ENCODE measurements around the gene TUSC2.

The TUSC2 gene

GRCh38 chr3:50341996-50342650 is 14.1 kb upstream of the TUSC2 start:
- TF ChIP-seq, protein P1, sequence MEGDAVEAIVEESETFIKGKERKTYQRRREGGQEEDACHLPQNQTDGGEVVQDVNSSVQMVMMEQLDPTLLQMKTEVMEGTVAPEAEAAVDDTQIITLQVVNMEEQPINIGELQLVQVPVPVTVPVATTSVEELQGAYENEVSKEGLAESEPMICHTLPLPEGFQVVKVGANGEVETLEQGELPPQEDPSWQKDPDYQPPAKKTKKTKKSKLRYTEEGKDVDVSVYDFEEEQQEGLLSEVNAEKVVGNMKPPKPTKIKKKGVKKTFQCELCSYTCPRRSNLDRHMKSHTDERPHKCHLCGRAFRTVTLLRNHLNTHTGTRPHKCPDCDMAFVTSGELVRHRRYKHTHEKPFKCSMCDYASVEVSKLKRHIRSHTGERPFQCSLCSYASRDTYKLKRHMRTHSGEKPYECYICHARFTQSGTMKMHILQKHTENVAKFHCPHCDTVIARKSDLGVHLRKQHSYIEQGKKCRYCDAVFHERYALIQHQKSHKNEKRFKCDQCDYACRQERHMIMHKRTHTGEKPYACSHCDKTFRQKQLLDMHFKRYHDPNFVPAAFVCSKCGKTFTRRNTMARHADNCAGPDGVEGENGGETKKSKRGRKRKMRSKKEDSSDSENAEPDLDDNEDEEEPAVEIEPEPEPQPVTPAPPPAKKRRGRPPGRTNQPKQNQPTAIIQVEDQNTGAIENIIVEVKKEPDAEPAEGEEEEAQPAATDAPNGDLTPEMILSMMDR (IDR thresholded peaks at IDR 0.05; ENCODE audit: borderline replicate concordance, control extremely low read depth, extremely low read depth, insufficient read depth, missing control alignments) = no peak
- in situ Hi-C loops (cut with MboI; ENCODE audit: low sequenced_read_pairs, unreplicated experiment) = no loop called here

GRCh38 chr3:50341537-50341936 is 13.5 kb upstream of the TUSC2 start:
- in situ Hi-C loops (cut with MboI; ENCODE audit: low sequenced_read_pairs, unreplicated experiment) = no loop called here
- TF ChIP-seq, protein P1 (IDR thresholded peaks at IDR 0.05; ENCODE audit: borderline replicate concordance, control extremely low read depth, extremely low read depth, insufficient read depth, missing control alignments) = no peak
- no peak for DNase-seq (ENCODE audit: low spot score)

More at GRCh38 chr3:50341996-50342650, 14.1 kb upstream of the TUSC2 start:
- no peak for DNase-seq (ENCODE audit: low spot score)

DNA sequence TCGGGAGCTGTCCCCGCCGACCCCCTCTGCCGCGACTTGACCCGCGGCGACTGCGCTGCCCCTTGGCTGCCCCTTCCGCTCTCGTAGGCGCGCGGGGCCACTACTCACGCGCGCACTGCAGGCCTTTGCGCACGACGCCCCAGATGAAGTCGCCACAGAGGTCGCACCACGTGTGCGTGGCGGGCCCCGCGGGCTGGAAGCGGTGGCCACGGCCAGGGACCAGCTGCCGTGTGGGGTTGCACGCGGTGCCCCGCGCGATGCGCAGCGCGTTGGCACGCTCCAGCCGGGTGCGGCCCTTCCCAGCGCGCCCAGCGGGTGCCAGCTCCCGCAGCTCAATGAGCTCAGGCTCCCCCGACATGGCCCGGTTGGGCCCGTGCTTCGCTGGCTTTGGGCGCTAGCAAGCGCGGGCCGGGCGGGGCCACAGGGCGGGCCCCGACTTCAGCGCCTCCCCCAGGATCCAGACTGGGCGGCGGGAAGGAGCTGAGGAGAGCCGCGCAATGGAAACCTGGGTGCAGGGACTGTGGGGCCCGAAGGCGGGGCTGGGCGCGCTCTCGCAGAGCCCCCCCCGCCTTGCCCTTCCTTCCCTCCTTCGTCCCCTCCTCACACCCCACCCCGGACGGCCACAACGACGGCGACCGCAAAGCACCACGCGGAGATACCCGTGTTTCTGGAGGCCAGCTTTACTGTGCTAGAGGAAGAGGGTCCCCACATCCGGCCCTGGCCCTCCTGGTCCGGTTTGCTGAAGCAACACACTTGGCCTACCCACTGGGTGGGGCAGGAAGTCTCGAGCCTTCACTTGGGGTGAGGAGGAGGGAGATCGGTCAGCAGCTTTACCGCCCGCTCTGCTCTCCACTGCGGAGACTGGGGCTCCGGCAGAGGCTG is 12.7 kb upstream of the TUSC2 start, which contains the start of gene RASSF1:
TSS of gene RASSF1 (minus strand) at position 389 of the 882 bp plus-strand sequence. CDS start at position 358, 31 bp downstream.
- in situ Hi-C loops (cut with MboI; ENCODE audit: low sequenced_read_pairs, unreplicated experiment) = no loop called here
- TF ChIP-seq, protein P1 (IDR thresholded peaks at IDR 0.05; ENCODE audit: borderline replicate concordance, control extremely low read depth, extremely low read depth, insufficient read depth, missing control alignments) = no peak
- DNase-seq (ENCODE audit: low spot score) = peak; percentile 85

GRCh38 chr3:50340147-50340447 is 12.1 kb upstream of the TUSC2 start:
- in situ Hi-C loops (cut with MboI; ENCODE audit: low sequenced_read_pairs, unreplicated experiment) = no loop called here
- TF ChIP-seq, protein P1 (IDR thresholded peaks at IDR 0.05; ENCODE audit: borderline replicate concordance, control extremely low read depth, extremely low read depth, insufficient read depth, missing control alignments) = no peak
- DNase-seq (ENCODE audit: low spot score) = no peak

GRCh38 chr3:50339485-50340146 is 11.6 kb upstream of the TUSC2 start:
- TF ChIP-seq, protein P1 (IDR thresholded peaks at IDR 0.05; ENCODE audit: borderline replicate concordance, control extremely low read depth, extremely low read depth, insufficient read depth, missing control alignments) = no peak
- DNase-seq (ENCODE audit: low spot score) = no peak
- in situ Hi-C loops (cut with MboI; ENCODE audit: low sequenced_read_pairs, unreplicated experiment) = no loop called here

DNA sequence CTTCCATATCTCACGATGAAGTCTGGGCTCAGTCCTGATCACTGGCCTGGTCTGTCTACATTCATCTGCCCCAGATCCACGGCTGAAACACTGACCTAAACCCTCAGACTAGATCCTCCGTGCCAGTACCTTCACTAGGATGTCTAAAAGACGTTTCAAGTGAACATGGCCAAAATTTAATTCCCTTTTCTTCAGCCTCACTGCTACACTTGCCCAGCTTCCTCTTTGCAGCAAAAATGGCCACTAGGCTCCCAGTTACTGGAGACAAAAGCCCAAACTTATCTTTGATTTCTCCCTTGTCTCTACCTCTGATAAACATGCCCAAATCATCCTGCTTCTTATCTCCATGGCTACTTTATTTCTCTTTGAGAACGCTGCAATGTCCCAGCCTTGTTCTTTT is 10.9 kb upstream of the TUSC2 start:
- no peak for DNase-seq (ENCODE audit: low spot score)
- TF ChIP-seq, protein P1 (IDR thresholded peaks at IDR 0.05; ENCODE audit: borderline replicate concordance, control extremely low read depth, extremely low read depth, insufficient read depth, missing control alignments) = no peak
- in situ Hi-C loops (cut with MboI; ENCODE audit: low sequenced_read_pairs, unreplicated experiment) = no loop called here

Data from GM13976 (cell line).